ENCODE data around the gene NMNAT3. TPM values are rescaled to one million over a fixed set of nuclear protein-coding genes. Genes with fewer than 3 reads are reported as not detected.

The NMNAT3 gene
- total and polyA plus RNA-seq, 4 donors, result 3.4 to 13.1 (median 8.9) TPM

DNA sequence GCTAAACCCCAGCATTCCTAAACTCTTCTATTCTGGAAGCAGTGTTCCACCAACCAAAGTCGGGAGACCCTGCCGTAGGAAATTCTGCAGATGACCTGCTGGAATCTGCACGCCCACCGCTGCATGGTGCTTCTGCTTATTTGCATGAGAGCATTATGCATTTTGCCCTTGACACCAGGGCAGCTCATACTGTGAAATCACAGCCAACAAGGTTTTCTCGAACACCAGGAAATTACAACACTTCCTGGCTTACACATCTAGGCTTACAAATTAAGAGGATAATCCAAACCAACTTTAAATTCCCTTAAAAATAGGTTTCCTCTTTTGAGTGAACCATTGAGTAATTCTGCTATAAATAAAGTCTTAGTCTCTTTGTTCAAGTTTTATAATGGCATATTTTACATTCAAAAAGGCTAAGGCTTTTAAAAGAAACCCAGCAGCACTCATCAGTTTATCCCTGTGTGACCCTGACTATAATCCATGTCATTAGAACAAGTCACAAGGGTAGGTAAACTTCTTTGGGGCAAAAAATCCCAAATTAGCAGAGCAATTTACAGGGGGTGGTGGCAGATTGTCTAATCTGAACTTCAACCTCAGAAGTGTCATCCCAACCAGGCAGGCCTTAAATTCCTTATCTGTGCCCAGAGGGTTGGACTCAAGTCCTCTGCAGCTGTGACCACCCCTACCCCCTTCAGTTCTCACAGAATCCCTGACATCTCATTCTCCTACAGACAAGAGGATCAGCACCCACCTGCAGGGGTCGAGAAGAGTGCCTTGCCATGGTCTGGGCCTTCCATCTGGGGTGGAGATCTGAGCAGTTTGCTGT lies 104.7 kb downstream of the NMNAT3 start:
- Histone ChIP-seq H3K4me3 (ENCODE audit: low read length in 2 of 2) (no peak overlapping the region), H3K4me1 (ENCODE audit: control insufficient read depth in 1 of 2, insufficient read depth in 2 of 2, low read length in 2 of 2) (no peaks in the 10 kb centered on the region), H3K27ac (ENCODE audit: low read depth in 1 of 2, low read length in 2 of 2) (no peak overlapping the region), H3K27me3 (ENCODE audit: control insufficient read depth in 1 of 2, insufficient read depth in 2 of 2, low read length in 1 of 2) (no peaks in the 10 kb centered on the region), H3K9me3 (ENCODE audit: control insufficient read depth, low read length) (no peaks in the 10 kb centered on the region), H3K36me3 (ENCODE audit: control insufficient read depth in 1 of 2, insufficient read depth in 2 of 2, low read length in 1 of 2) (no peaks in the 10 kb centered on the region)
- peak; percentile 74 for ATAC-seq (ENCODE audit: low FRiP score)
- no peak for DNase-seq
- WGBS, 2 donors, result 73% methylated on average over 6 of the region's 6 CpGs
- intact Hi-C loops (cut with DNase I), result no loop called here

DNA sequence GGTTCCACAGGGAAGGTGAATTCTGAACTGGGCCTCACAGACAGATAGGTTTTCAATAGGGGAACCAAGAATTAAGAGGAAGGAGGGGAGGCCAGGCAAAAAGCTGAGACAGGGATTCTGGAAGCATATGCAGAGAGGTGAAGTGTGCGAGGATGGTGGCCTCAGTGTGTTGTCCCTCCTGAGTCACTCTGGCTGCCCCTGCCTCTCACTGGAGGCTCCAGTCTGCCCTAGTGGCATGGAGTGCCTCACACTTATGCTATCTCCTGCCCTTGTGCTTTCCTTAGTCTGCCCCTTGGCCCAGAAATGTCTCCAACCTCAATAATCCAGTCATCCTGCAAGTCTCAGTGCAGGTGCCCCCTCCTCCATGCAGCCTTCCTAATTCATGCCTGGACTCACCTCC lies 106.1 kb downstream of the NMNAT3 start:
- ATAC-seq (ENCODE audit: low FRiP score) (no peak), DNase-seq (no peak)
- intact Hi-C loops (cut with DNase I), result no loop called here
- Histone ChIP-seq H3K4me3 (ENCODE audit: low read length in 2 of 2) (no peak overlapping the region), H3K36me3 (ENCODE audit: control insufficient read depth in 1 of 2, insufficient read depth in 2 of 2, low read length in 1 of 2) (no peaks in the 10 kb centered on the region), H3K27ac (ENCODE audit: low read depth in 1 of 2, low read length in 2 of 2) (no peak overlapping the region), H3K4me1 (ENCODE audit: control insufficient read depth in 1 of 2, insufficient read depth in 2 of 2, low read length in 2 of 2) (no peaks in the 10 kb centered on the region), H3K27me3 (ENCODE audit: control insufficient read depth in 1 of 2, insufficient read depth in 2 of 2, low read length in 1 of 2) (no peaks in the 10 kb centered on the region), H3K9me3 (ENCODE audit: control insufficient read depth, low read length) (no peaks in the 10 kb centered on the region)
- 94 to 99% methylated on average over 1 of the region's 1 CpG for WGBS, 2 donors

DNA sequence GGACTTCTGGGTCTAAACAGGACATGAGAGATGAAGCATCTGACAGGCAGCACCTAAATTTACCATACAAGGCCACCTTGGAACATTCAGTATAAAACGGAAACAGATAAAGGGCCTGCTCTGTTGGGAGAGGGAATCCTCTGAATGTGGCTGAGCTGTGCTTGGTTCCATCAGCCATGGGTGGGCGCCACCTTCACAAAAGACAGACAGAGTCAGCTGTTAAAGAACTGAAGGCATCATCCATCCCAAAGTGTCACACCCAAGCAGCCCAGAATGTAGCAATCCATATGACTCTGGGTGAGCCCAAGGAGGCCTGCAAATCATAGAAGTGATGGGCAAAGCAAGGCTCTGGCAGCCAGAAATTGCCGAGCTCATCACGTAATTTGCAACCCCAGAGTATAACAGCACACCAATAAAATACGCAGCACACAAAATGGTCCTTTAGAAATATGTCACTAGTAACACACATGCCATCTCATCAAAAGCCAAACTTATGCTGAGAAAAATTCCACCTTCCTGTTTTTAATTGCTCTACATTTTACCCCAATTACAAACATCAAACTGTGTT lies 113.4 kb downstream of the NMNAT3 start:
- Histone ChIP-seq H3K27me3 (ENCODE audit: control insufficient read depth in 1 of 2, insufficient read depth in 2 of 2, low read length in 1 of 2) (no peaks in the 10 kb centered on the region), H3K9me3 (ENCODE audit: control insufficient read depth, low read length) (no peaks in the 10 kb centered on the region), H3K4me1 (ENCODE audit: control insufficient read depth in 1 of 2, insufficient read depth in 2 of 2, low read length in 2 of 2) (no peaks in the 10 kb centered on the region), H3K36me3 (ENCODE audit: control insufficient read depth in 1 of 2, insufficient read depth in 2 of 2, low read length in 1 of 2) (peaks cover 0 to 2% of the 10 kb centered on the region in 2 donors), H3K4me3 (ENCODE audit: low read length in 2 of 2) (no peak overlapping the region), H3K27ac (ENCODE audit: low read depth in 1 of 2, low read length in 2 of 2) (no peak overlapping the region)
- peak; percentile 63 for ATAC-seq (ENCODE audit: low FRiP score)
- 77 to 79% methylated on average over 5 of the region's 5 CpGs for WGBS, 2 donors
- no peak for DNase-seq
- intact Hi-C loops (cut with DNase I), result loop anchor here in 1 of 2 donors (5.0 kb wide), 1 partner anchor 47 kb away; no protein-coding TSS in a partner anchor

DNA sequence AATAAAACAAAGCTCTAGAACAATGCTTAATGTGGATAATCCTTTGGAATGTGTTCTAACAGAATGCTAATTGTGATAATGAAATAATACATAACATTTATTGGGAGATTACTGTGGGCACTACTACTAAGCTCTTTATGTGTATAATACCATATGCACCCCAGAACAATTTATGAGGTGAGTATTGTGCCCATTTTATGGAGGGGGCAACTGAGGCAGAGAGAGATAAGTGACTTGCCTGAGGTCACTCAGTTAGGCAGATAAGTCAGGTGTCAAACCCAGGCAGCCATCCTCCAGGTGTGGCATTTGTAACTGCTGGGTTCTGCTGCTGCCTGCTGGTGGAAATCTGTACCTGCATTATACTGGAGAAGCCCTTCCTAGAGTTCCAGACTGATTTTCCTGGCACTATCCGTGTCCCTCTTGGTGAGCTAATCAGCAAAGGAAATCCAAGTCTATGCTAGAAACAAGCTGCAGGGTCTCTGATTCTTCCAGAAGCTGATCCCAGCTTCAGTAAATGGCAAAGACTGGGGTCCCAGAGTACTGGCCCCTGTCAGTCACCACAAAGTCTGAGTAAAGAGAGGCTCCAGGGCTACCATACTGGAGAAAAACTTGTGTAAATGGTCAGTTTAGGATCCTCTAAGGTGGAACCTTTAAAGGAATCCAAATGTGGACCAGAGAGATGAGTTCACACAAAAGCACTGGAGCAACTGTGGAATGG lies 115.7 kb downstream of the NMNAT3 start:
- ATAC-seq (ENCODE audit: low FRiP score) (peak; percentile 87), DNase-seq (no peak)
- no peak overlapping the region for H3K4me3 ChIP-seq (ENCODE audit: low read length in 2 of 2)
- 0 to 5% methylated on average over 1 of the region's 1 CpG for WGBS, 2 donors
- H3K9me3 ChIP-seq (ENCODE audit: control insufficient read depth, low read length), result no peaks in the 10 kb centered on the region
- no peaks in the 10 kb centered on the region for H3K4me1 ChIP-seq (ENCODE audit: control insufficient read depth in 1 of 2, insufficient read depth in 2 of 2, low read length in 2 of 2)
- H3K36me3 ChIP-seq (ENCODE audit: control insufficient read depth in 1 of 2, insufficient read depth in 2 of 2, low read length in 1 of 2), result peaks cover 0 to 2% of the 10 kb centered on the region in 2 donors
- H3K27me3 ChIP-seq (ENCODE audit: control insufficient read depth in 1 of 2, insufficient read depth in 2 of 2, low read length in 1 of 2), result no peaks in the 10 kb centered on the region
- H3K27ac ChIP-seq (ENCODE audit: low read depth in 1 of 2, low read length in 2 of 2), result no peak overlapping the region
- intact Hi-C loops (cut with DNase I), result loop anchor here (2.0 to 5.0 kb wide), 3 partner anchors 45 to 135 kb away; no protein-coding TSS in a partner anchor

DNA sequence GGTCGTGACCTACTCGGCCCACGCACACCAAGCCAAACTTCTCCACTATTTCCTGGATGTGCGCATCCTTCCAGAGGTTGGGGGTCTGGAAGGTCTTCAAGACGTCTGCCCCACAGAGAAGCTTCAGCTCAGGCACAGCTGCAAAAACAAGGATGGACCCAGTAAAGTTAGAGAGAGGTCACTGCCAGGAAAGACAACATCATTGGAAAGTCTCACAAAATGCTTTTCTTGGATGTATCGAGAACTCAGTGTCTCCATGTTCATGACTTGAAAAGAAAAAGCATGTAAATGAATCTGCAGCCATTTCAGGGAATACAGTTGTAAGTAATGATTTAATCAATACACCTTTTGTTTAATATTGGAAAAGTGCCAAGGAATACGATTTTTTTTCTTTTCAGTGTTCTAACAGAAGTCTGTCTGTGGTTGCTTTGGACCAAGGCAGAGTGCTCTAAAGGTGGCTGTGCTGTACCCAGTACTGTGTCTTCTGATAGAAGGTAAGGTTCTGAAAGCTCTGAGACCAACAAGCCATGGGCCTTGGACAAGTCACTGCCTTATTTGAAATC lies 116.4 kb downstream of the NMNAT3 start:
- no peak for ATAC-seq (ENCODE audit: low FRiP score)
- no peaks in the 10 kb centered on the region for H3K27me3 ChIP-seq (ENCODE audit: control insufficient read depth in 1 of 2, insufficient read depth in 2 of 2, low read length in 1 of 2)
- 81% methylated on average over 7 of the region's 7 CpGs for WGBS, 2 donors

DNA sequence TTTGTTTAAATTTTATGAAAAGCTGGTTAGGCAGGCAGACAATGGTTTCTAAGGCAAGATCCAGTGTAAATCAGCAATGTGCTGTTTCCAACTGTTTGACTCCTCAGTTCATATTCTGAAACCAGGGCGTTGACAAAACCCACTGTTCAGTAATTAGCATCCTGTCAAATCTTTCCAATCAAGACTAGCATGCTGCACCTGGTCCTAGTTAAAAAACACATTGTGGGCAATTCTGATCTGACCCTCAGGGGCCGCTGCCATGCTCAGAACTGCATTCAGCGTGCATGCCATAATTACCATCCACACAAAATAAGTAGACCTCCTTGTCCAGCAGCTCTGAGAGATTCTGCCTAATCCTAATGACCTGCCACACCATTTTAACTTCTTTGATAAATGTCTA lies 117.4 kb downstream of the NMNAT3 start:
- Histone ChIP-seq H3K9me3 (ENCODE audit: control insufficient read depth, low read length) (no peaks in the 10 kb centered on the region), H3K36me3 (ENCODE audit: control insufficient read depth in 1 of 2, insufficient read depth in 2 of 2, low read length in 1 of 2) (peaks cover 0 to 2% of the 10 kb centered on the region in 2 donors), H3K4me3 (ENCODE audit: low read length in 2 of 2) (no peak overlapping the region), H3K27me3 (ENCODE audit: control insufficient read depth in 1 of 2, insufficient read depth in 2 of 2, low read length in 1 of 2) (no peaks in the 10 kb centered on the region), H3K27ac (ENCODE audit: low read depth in 1 of 2, low read length in 2 of 2) (no peak overlapping the region), H3K4me1 (ENCODE audit: control insufficient read depth in 1 of 2, insufficient read depth in 2 of 2, low read length in 2 of 2) (no peaks in the 10 kb centered on the region)
- no peak for DNase-seq
- WGBS, 2 donors, result 92% methylated on average over 3 of the region's 3 CpGs
- intact Hi-C loops (cut with DNase I), result loop anchor here in 1 of 2 donors (2.0 to 5.0 kb wide), 2 partner anchors 43 to 134 kb away; no protein-coding TSS in a partner anchor
- no peak for ATAC-seq (ENCODE audit: low FRiP score)

More for the DNA sequence above, 116.4 kb downstream of the NMNAT3 start:
- Histone ChIP-seq H3K4me1 (ENCODE audit: control insufficient read depth in 1 of 2, insufficient read depth in 2 of 2, low read length in 2 of 2) (no peaks in the 10 kb centered on the region), H3K9me3 (ENCODE audit: control insufficient read depth, low read length) (no peaks in the 10 kb centered on the region), H3K36me3 (ENCODE audit: control insufficient read depth in 1 of 2, insufficient read depth in 2 of 2, low read length in 1 of 2) (peaks cover 0 to 2% of the 10 kb centered on the region in 2 donors), H3K27ac (ENCODE audit: low read depth in 1 of 2, low read length in 2 of 2) (no peak overlapping the region), H3K4me3 (ENCODE audit: low read length in 2 of 2) (no peak overlapping the region)
- intact Hi-C loops (cut with DNase I), result loop anchor here in 1 of 2 donors (2.0 to 5.0 kb wide), 2 partner anchors 44 to 135 kb away; no protein-coding TSS in a partner anchor
- no peak for DNase-seq

DNA sequence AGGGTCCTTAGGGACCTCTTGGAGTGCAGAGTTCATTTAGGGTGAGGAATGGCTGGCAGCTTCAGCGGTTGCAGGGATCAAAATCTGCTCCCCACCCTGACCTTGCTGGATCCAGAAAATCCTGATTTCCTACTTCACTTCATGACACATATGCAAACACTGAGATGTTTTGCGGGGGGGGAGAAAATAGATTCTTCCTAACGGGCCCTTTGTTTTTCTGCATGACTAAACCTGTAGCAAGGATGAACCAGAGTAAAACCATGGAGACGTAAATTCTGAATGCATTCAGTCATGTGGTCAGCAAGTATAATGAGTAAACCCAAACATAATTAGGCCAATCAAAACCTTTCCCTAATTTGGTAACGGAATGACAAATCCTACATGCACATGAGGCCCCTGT lies 118.2 kb downstream of the NMNAT3 start:
- H3K4me1 ChIP-seq (ENCODE audit: control insufficient read depth in 1 of 2, insufficient read depth in 2 of 2, low read length in 2 of 2), result no peaks in the 10 kb centered on the region
- ATAC-seq (ENCODE audit: low FRiP score) (no peak), DNase-seq (no peak)
- 66 to 74% methylated on average over 5 of the region's 5 CpGs for WGBS, 2 donors
- H3K9me3 ChIP-seq (ENCODE audit: control insufficient read depth, low read length), result no peaks in the 10 kb centered on the region
- no peak overlapping the region for H3K4me3 ChIP-seq (ENCODE audit: low read length in 2 of 2)
- intact Hi-C loops (cut with DNase I), result no loop called here
- H3K27ac ChIP-seq (ENCODE audit: low read depth in 1 of 2, low read length in 2 of 2), result no peak overlapping the region
- no peaks in the 10 kb centered on the region for H3K27me3 ChIP-seq (ENCODE audit: control insufficient read depth in 1 of 2, insufficient read depth in 2 of 2, low read length in 1 of 2)
- H3K36me3 ChIP-seq (ENCODE audit: control insufficient read depth in 1 of 2, insufficient read depth in 2 of 2, low read length in 1 of 2), result peaks cover 0 to 2% of the 10 kb centered on the region in 2 donors

Measured in aorta (tissue), 5 donors.